ENCODE results near the gene ANKRD55.
"Not testable (repeated sequence)": the region's sequence is repeated elsewhere in the genome, so short reads cannot be mapped to it uniquely, and the experiment has no call there.

The ANKRD55 gene

GRCh38 chr5:56228631-56229030 lies 4.5 kb downstream of the ANKRD55 start:
- Histone ChIP-seq H3K4me3 (ENCODE audit: low read depth in 1 of 2, low read length in 2 of 2) (no peak overlapping the region), H3K27me3 (ENCODE audit: low read depth, low read length) (no peaks in the 10 kb centered on the region), H3K9me3 (ENCODE audit: control insufficient read depth in 1 of 2, low read length in 2 of 2) (no peaks in the 10 kb centered on the region), H3K36me3 (ENCODE audit: control insufficient read depth in 1 of 2, insufficient read depth in 2 of 2, low read length in 2 of 2) (no peaks in the 10 kb centered on the region), H3K27ac (ENCODE audit: low read length) (no peak overlapping the region), H3K4me1 (ENCODE audit: control insufficient read depth in 1 of 2, insufficient read depth in 2 of 2, low read length in 2 of 2) (no peaks in the 10 kb centered on the region)

GRCh38 chr5:56227691-56228090 lies 5.4 kb downstream of the ANKRD55 start:
- Histone ChIP-seq H3K36me3 (ENCODE audit: control insufficient read depth in 1 of 2, insufficient read depth in 2 of 2, low read length in 2 of 2) (no peaks in the 10 kb centered on the region), H3K27ac (ENCODE audit: low read length) (no peak overlapping the region), H3K4me1 (ENCODE audit: control insufficient read depth in 1 of 2, insufficient read depth in 2 of 2, low read length in 2 of 2) (no peaks in the 10 kb centered on the region), H3K9me3 (ENCODE audit: control insufficient read depth in 1 of 2, low read length in 2 of 2) (no peaks in the 10 kb centered on the region), H3K4me3 (ENCODE audit: low read depth in 1 of 2, low read length in 2 of 2) (no peak overlapping the region), H3K27me3 (ENCODE audit: low read depth, low read length) (no peaks in the 10 kb centered on the region)

GRCh38 chr5:56223298-56223697 lies 9.8 kb downstream of the ANKRD55 start:
- H3K27ac ChIP-seq (ENCODE audit: low read length); H3K4me1 ChIP-seq (ENCODE audit: control insufficient read depth in 1 of 2, insufficient read depth in 2 of 2, low read length in 2 of 2); H3K4me3 ChIP-seq (ENCODE audit: low read depth in 1 of 2, low read length in 2 of 2); H3K36me3 ChIP-seq (ENCODE audit: control insufficient read depth in 1 of 2, insufficient read depth in 2 of 2, low read length in 2 of 2); H3K9me3 ChIP-seq (ENCODE audit: control insufficient read depth in 1 of 2, low read length in 2 of 2); H3K27me3 ChIP-seq (ENCODE audit: low read depth, low read length): not testable (repeated sequence)

GRCh38 chr5:56221601-56222000 lies 11.5 kb downstream of the ANKRD55 start:
- H3K27ac ChIP-seq (ENCODE audit: low read length); H3K4me3 ChIP-seq (ENCODE audit: low read depth in 1 of 2, low read length in 2 of 2); H3K4me1 ChIP-seq (ENCODE audit: control insufficient read depth in 1 of 2, insufficient read depth in 2 of 2, low read length in 2 of 2); H3K36me3 ChIP-seq (ENCODE audit: control insufficient read depth in 1 of 2, insufficient read depth in 2 of 2, low read length in 2 of 2); H3K27me3 ChIP-seq (ENCODE audit: low read depth, low read length): not testable (repeated sequence)
- H3K9me3 ChIP-seq (ENCODE audit: control insufficient read depth in 1 of 2, low read length in 2 of 2) = peaks cover 0 to 14% of the 10 kb centered on the region in 2 donors

GRCh38 chr5:56215019-56215830 lies 17.9 kb downstream of the ANKRD55 start:
- no peak overlapping the region for H3K27ac ChIP-seq (ENCODE audit: low read length)
- H3K36me3 ChIP-seq (ENCODE audit: control insufficient read depth in 1 of 2, insufficient read depth in 2 of 2, low read length in 2 of 2) = no peaks in the 10 kb centered on the region
- no peak overlapping the region for H3K4me3 ChIP-seq (ENCODE audit: low read depth in 1 of 2, low read length in 2 of 2)
- peaks cover 0 to 7% of the 10 kb centered on the region in 2 donors for H3K9me3 ChIP-seq (ENCODE audit: control insufficient read depth in 1 of 2, low read length in 2 of 2)
- H3K4me1 ChIP-seq (ENCODE audit: control insufficient read depth in 1 of 2, insufficient read depth in 2 of 2, low read length in 2 of 2) = no peaks in the 10 kb centered on the region
- H3K27me3 ChIP-seq (ENCODE audit: low read depth, low read length) = no peaks in the 10 kb centered on the region

GRCh38 chr5:56213886-56214535 lies 19.1 kb downstream of the ANKRD55 start:
- not testable (repeated sequence) for H3K27ac ChIP-seq (ENCODE audit: low read length); H3K4me3 ChIP-seq (ENCODE audit: low read depth in 1 of 2, low read length in 2 of 2); H3K27me3 ChIP-seq (ENCODE audit: low read depth, low read length); H3K36me3 ChIP-seq (ENCODE audit: control insufficient read depth in 1 of 2, insufficient read depth in 2 of 2, low read length in 2 of 2); H3K9me3 ChIP-seq (ENCODE audit: control insufficient read depth in 1 of 2, low read length in 2 of 2); H3K4me1 ChIP-seq (ENCODE audit: control insufficient read depth in 1 of 2, insufficient read depth in 2 of 2, low read length in 2 of 2)

GRCh38 chr5:56212130-56212879 lies 20.8 kb downstream of the ANKRD55 start:
- H3K27me3 ChIP-seq (ENCODE audit: low read depth, low read length) = no peaks in the 10 kb centered on the region
- no peaks in the 10 kb centered on the region for H3K36me3 ChIP-seq (ENCODE audit: control insufficient read depth in 1 of 2, insufficient read depth in 2 of 2, low read length in 2 of 2)
- H3K27ac ChIP-seq (ENCODE audit: low read length) = no peak overlapping the region
- H3K4me3 ChIP-seq (ENCODE audit: low read depth in 1 of 2, low read length in 2 of 2) = no peak overlapping the region
- H3K9me3 ChIP-seq (ENCODE audit: control insufficient read depth in 1 of 2, low read length in 2 of 2) = peaks cover 0 to 6% of the 10 kb centered on the region in 2 donors
- no peaks in the 10 kb centered on the region for H3K4me1 ChIP-seq (ENCODE audit: control insufficient read depth in 1 of 2, insufficient read depth in 2 of 2, low read length in 2 of 2)

GRCh38 chr5:56211298-56211865 lies 21.7 kb downstream of the ANKRD55 start:
- Histone ChIP-seq H3K27me3 (ENCODE audit: low read depth, low read length) (no peaks in the 10 kb centered on the region), H3K4me1 (ENCODE audit: control insufficient read depth in 1 of 2, insufficient read depth in 2 of 2, low read length in 2 of 2) (no peaks in the 10 kb centered on the region), H3K36me3 (ENCODE audit: control insufficient read depth in 1 of 2, insufficient read depth in 2 of 2, low read length in 2 of 2) (no peaks in the 10 kb centered on the region), H3K4me3 (ENCODE audit: low read depth in 1 of 2, low read length in 2 of 2) (no peak overlapping the region), H3K27ac (ENCODE audit: low read length) (no peak overlapping the region), H3K9me3 (ENCODE audit: control insufficient read depth in 1 of 2, low read length in 2 of 2) (no peaks in the 10 kb centered on the region)

- H3K36me3 ChIP-seq (ENCODE audit: control insufficient read depth in 1 of 2, insufficient read depth in 2 of 2, low read length in 2 of 2) = no peaks in the 10 kb centered on the region
- H3K4me1 ChIP-seq (ENCODE audit: control insufficient read depth in 1 of 2, insufficient read depth in 2 of 2, low read length in 2 of 2) = no peaks in the 10 kb centered on the region
- H3K27ac ChIP-seq (ENCODE audit: low read length) = no peak overlapping the region
Observed at GRCh38 chr5:56208681-56209080, 24.4 kb downstream of the ANKRD55 start.

GRCh38 chr5:56207537-56207936 lies 25.6 kb downstream of the ANKRD55 start:
- no peaks in the 10 kb centered on the region for H3K36me3 ChIP-seq (ENCODE audit: control insufficient read depth in 1 of 2, insufficient read depth in 2 of 2, low read length in 2 of 2)
- no peaks in the 10 kb centered on the region for H3K9me3 ChIP-seq (ENCODE audit: control insufficient read depth in 1 of 2, low read length in 2 of 2)
- no peaks in the 10 kb centered on the region for H3K27me3 ChIP-seq (ENCODE audit: low read depth, low read length)
- no peak overlapping the region for H3K27ac ChIP-seq (ENCODE audit: low read length)
- no peaks in the 10 kb centered on the region for H3K4me1 ChIP-seq (ENCODE audit: control insufficient read depth in 1 of 2, insufficient read depth in 2 of 2, low read length in 2 of 2)
- H3K4me3 ChIP-seq (ENCODE audit: low read depth in 1 of 2, low read length in 2 of 2) = no peak overlapping the region

More at GRCh38 chr5:56208681-56209080, 24.4 kb downstream of the ANKRD55 start:
- H3K4me3 ChIP-seq (ENCODE audit: low read depth in 1 of 2, low read length in 2 of 2) = no peak overlapping the region
- H3K27me3 ChIP-seq (ENCODE audit: low read depth, low read length) = no peaks in the 10 kb centered on the region
- no peaks in the 10 kb centered on the region for H3K9me3 ChIP-seq (ENCODE audit: control insufficient read depth in 1 of 2, low read length in 2 of 2)

Measured in muscle layer of duodenum (tissue), 2 donors.